Colonic mucosa (tissue), 4 donors: ENCODE results near the gene LLCFC1. TPM values are rescaled to one million over a fixed set of nuclear protein-coding genes. Genes with fewer than 3 reads are reported as not detected.

Experiments
- DNase-seq: peaks from one replicate; pipeline ENCODE4 v3.0.0-alpha.2; 2020
- H3K27ac ChIP-seq: fragments of 200-600 bp; one replicate; pipeline ENCODE4 v1.8.0; 2021
- H3K27me3 ChIP-seq: fragments of 200-600 bp; one replicate; pipeline ENCODE4 v1.8.0; 2021
- H3K36me3 ChIP-seq: fragments of 200-600 bp; one replicate; pipeline ENCODE4 v1.8.0; 2021
- H3K4me1 ChIP-seq: fragments of 200-600 bp; one replicate; pipeline ENCODE4 v1.8.0; 2021; ENCODE audit warnings: mild to moderate bottlenecking
- H3K4me3 ChIP-seq: fragments of 200-600 bp; one replicate; pipeline ENCODE4 v1.8.0; 2021
- H3K9ac ChIP-seq, 2 donors: one replicate each; pipeline ENCODE4 v1.7.0; 2013; ENCODE audit warnings: control low read depth in 2 of 2, low read depth in 2 of 2, low read length in 2 of 2
- H3K9me3 ChIP-seq: fragments of 200-600 bp; one replicate; pipeline ENCODE4 v1.8.0; 2021
- CTCF ChIP-seq: fragments of 200-600 bp; IDR thresholded peaks from one replicate; pipeline ENCODE4 v1.8.0; 2022; ENCODE audit warnings: antibody characterized with exemption, mild to moderate bottlenecking
- intact Hi-C: fragments of 100-400 bp; cut with DNase I; formaldehyde crosslinking; loops from one replicate; pipeline ENCODE4 v1.14.1; 2022
- total RNA-seq, 2 donors: library from RNA; stranded (reverse); fragmentation: NEBNext Ultra II Directional in 1 of 2; extraction: Animal tissue kit (Norgen Biotek cat#: 25700) in 1 of 2; gene quantifications; one replicate each; pipeline ENCODE4 v1.2.1, GENCODE V29; 2021
- donor health status: healthy.
- donor health status: DM: no; HTN: no; CAD: no.
- donor health status: DM: no; HTN: no; CAD: no.

LLCFC1 gene
- total RNA-seq, 2 donors from 2014 or later, result not detected

- Histone ChIP-seq H3K36me3 (no peaks in the 10 kb centered on the region), H3K4me1 (no peaks in the 10 kb centered on the region), H3K9ac (no peak overlapping the region), H3K27ac (no peak overlapping the region), H3K9me3 (no peaks in the 10 kb centered on the region), H3K4me3 (no peak overlapping the region), H3K27me3 (no peaks in the 10 kb centered on the region)
- intact Hi-C loops, result no loop called here
- DNase-seq, result no peak
- TF ChIP-seq CTCF, result no peak
Observed at GRCh38 chr7:142918901-142919300, 20.4 kb upstream of the LLCFC1 start.

- Histone ChIP-seq H3K36me3 (no peaks in the 10 kb centered on the region), H3K4me1 (no peaks in the 10 kb centered on the region), H3K4me3 (no peak overlapping the region), H3K9me3 (no peaks in the 10 kb centered on the region), H3K9ac (no peak overlapping the region), H3K27me3 (no peaks in the 10 kb centered on the region), H3K27ac (no peak overlapping the region)
- TF ChIP-seq CTCF, result no peak
- intact Hi-C loops, result no loop called here
- no peak for DNase-seq
Observed at GRCh38 chr7:142919656-142920055, 19.6 kb upstream of the LLCFC1 start.

GRCh38 chr7:142923391-142923790 is 15.9 kb upstream of the LLCFC1 start:
- Histone ChIP-seq H3K4me1 (no peaks in the 10 kb centered on the region), H3K4me3 (no peak overlapping the region), H3K27ac (no peak overlapping the region), H3K9ac (no peak overlapping the region), H3K9me3 (no peaks in the 10 kb centered on the region), H3K36me3 (no peaks in the 10 kb centered on the region), H3K27me3 (no peaks in the 10 kb centered on the region)
- no peak for DNase-seq
- intact Hi-C loops, result no loop called here
- TF ChIP-seq CTCF, result no peak

- no peaks in the 10 kb centered on the region for H3K36me3 ChIP-seq
- H3K9ac ChIP-seq, result no peak overlapping the region
- no peak overlapping the region for H3K4me3 ChIP-seq
- no peaks in the 10 kb centered on the region for H3K9me3 ChIP-seq
- DNase-seq, result no peak
- H3K27ac ChIP-seq, result no peak overlapping the region
- intact Hi-C loops, result no loop called here
- no peaks in the 10 kb centered on the region for H3K4me1 ChIP-seq
- TF ChIP-seq CTCF, result no peak
- no peaks in the 10 kb centered on the region for H3K27me3 ChIP-seq
Observed at GRCh38 chr7:142925413-142925812, 13.9 kb upstream of the LLCFC1 start.

GRCh38 chr7:142927085-142927745 is 12.1 kb upstream of the LLCFC1 start:
- H3K4me1 ChIP-seq, result no peaks in the 10 kb centered on the region
- no peaks in the 10 kb centered on the region for H3K9me3 ChIP-seq
- no peak for TF ChIP-seq CTCF
- no peak overlapping the region for H3K4me3 ChIP-seq
- no peaks in the 10 kb centered on the region for H3K27me3 ChIP-seq
- intact Hi-C loops, result no loop called here
- DNase-seq, result no peak
- no peaks in the 10 kb centered on the region for H3K36me3 ChIP-seq
- no peak overlapping the region for H3K9ac ChIP-seq
- peak overlapping the region; percentile 32 for H3K27ac ChIP-seq
